HG03064 (cell line): ENCODE results near the gene KCNIP1.

Experiments
- ATAC-seq: cut with Tn5 transposase; IDR thresholded peaks from one replicate; pipeline ENCODE4 v1.9.1; 2021; ENCODE audit warnings: low read depth; ENCODE audit not compliant: unreplicated experiment

Gene KCNIP1

GRCh38 chr5:170693701-170694100, 189.9 kb downstream of the KCNIP1 start:
- no peak for ATAC-seq

- no peak for ATAC-seq
Measured at GRCh38 chr5:170694911-170695310, 191.1 kb downstream of the KCNIP1 start.

- no peak for ATAC-seq
Measured at GRCh38 chr5:170697031-170697430, 193.2 kb downstream of the KCNIP1 start.

- no peak for ATAC-seq
Measured at GRCh38 chr5:170700503-170700902, 196.7 kb downstream of the KCNIP1 start.

- no peak for ATAC-seq
Measured at GRCh38 chr5:170701334-170701733, 197.5 kb downstream of the KCNIP1 start.

GRCh38 chr5:170704417-170705192, 200.8 kb downstream of the KCNIP1 start:
- no peak for ATAC-seq

- ATAC-seq, result no peak
Measured at GRCh38 chr5:170709640-170710039, 205.8 kb downstream of the KCNIP1 start.

GRCh38 chr5:170711300-170711699, 207.5 kb downstream of the KCNIP1 start:
- no peak for ATAC-seq

GRCh38 chr5:170715141-170715540, 211.3 kb downstream of the KCNIP1 start:
- ATAC-seq, result no peak

GRCh38 chr5:170716396-170716795, 212.6 kb downstream of the KCNIP1 start:
- no peak for ATAC-seq

- no peak for ATAC-seq
Measured at GRCh38 chr5:170719551-170719950, 215.7 kb downstream of the KCNIP1 start.

GRCh38 chr5:170720179-170720578, 216.4 kb downstream of the KCNIP1 start:
- no peak for ATAC-seq

GRCh38 chr5:170720984-170721383, 217.2 kb downstream of the KCNIP1 start:
- no peak for ATAC-seq

GRCh38 chr5:170721681-170722080, 217.9 kb downstream of the KCNIP1 start:
- no peak for ATAC-seq

- ATAC-seq, result no peak
Measured at GRCh38 chr5:170722316-170722715, 218.5 kb downstream of the KCNIP1 start.

- no peak for ATAC-seq
Measured at GRCh38 chr5:170731052-170731451, 227.2 kb downstream of the KCNIP1 start.

GRCh38 chr5:170732685-170733084, 228.9 kb downstream of the KCNIP1 start:
- ATAC-seq, result no peak

GRCh38 chr5:170736966-170737365, 233.1 kb downstream of the KCNIP1 start:
- ATAC-seq, result no peak

GRCh38 chr5:170737591-170737990, 233.8 kb downstream of the KCNIP1 start:
- no peak for ATAC-seq

GRCh38 chr5:170738840-170739239, 235.0 kb downstream of the KCNIP1 start:
- no peak for ATAC-seq

GRCh38 chr5:170739446-170739845, 235.6 kb downstream of the KCNIP1 start:
- ATAC-seq, result no peak

GRCh38 chr5:170740551-170741205, 236.9 kb downstream of the KCNIP1 start:
- ATAC-seq, result no peak
